CD4-positive, alpha-beta T cell (primary cell): ENCODE results near the gene PHF21B. TPM values are rescaled to one million over a fixed set of nuclear protein-coding genes. Genes with fewer than 3 reads are reported as not detected.
A peak's percentile ranks its signal among the peaks of the same experiment; 100 is the strongest.

ENCODE experiments used
- ATAC-seq: fragments of 200-7000 bp; cut with Tn5 transposase; one replicate; pipeline ENCODE4 v1.10.0; 2022; ENCODE audit warnings: mild to moderate bottlenecking; ENCODE audit not compliant: poor library complexity
- CTCF ChIA-PET: fragments of 350-600 bp; sonication (Branson Sonifier 250); formaldehyde crosslinking; loops from one replicate; lab custom pipeline; 2021; ENCODE audit warnings: antibody characterized with exemption, inconsistent platforms; lab: Charles Lee
- POLR2A ChIA-PET: fragments of 350-600 bp; sonication (Branson Sonifier 250); formaldehyde crosslinking; loops from one replicate; lab custom pipeline; 2021; ENCODE audit warnings: antibody characterized with exemption, inconsistent platforms; lab: Charles Lee
- DNase-seq, 14 experiments: peaks; one replicate each; pipeline ENCODE4 v3.0.0-alpha.2; 2013 to 2020; ENCODE audit warnings: mixed read lengths in 2 of 14
- H3K27ac ChIP-seq, 2 donors: one replicate each; pipeline versions ENCODE4 v1.5.1 to v1.7.0; 2013; ENCODE audit warnings: low read length in 2 of 2, low read depth in 1 of 2, mild to moderate bottlenecking in 1 of 2
- H3K27me3 ChIP-seq, 2 experiments: 1 replicate in 1 of 2; 2 replicates in 1 of 2; pipeline versions ENCODE4 v1.6.1 to v1.7.0; 2013; ENCODE audit warnings: low read length in 2 of 2, control low read depth in 1 of 2, mild to moderate bottlenecking in 1 of 2, moderate library complexity in 1 of 2; ENCODE audit not compliant: insufficient read depth in 2 of 2, control insufficient read depth in 1 of 2
- H3K36me3 ChIP-seq: one replicate; pipeline ENCODE4 v1.6.1; 2013; ENCODE audit warnings: low read length, control low read depth; ENCODE audit not compliant: insufficient read depth
- H3K4me1 ChIP-seq: one replicate; pipeline ENCODE4 v1.6.1; 2013; ENCODE audit warnings: low read length, control low read depth; ENCODE audit not compliant: insufficient read depth
- H3K4me3 ChIP-seq: one replicate; pipeline ENCODE4 v1.5.1; 2013; ENCODE audit warnings: mild to moderate bottlenecking, low read length, moderate library complexity
- H3K9me3 ChIP-seq, 2 experiments: 1 replicate in 1 of 2; 2 replicates in 1 of 2; pipeline versions ENCODE4 v1.6.1 to v1.7.0; 2013; ENCODE audit warnings: low read length in 2 of 2, mild to moderate bottlenecking in 2 of 2, control low read depth in 1 of 2, moderate library complexity in 1 of 2; ENCODE audit not compliant: control insufficient read depth in 1 of 2, insufficient read depth in 1 of 2
- H3K27ac Mint-ChIP-seq: one replicate; pipeline ENCODE4 v1.8.0; 2020; ENCODE audit warnings: mixed read lengths
- H3K27me3 Mint-ChIP-seq: one replicate; pipeline ENCODE4 v1.8.0; 2021; ENCODE audit warnings: mixed read lengths
- H3K36me3 Mint-ChIP-seq: one replicate; pipeline ENCODE4 v1.8.0; 2021; ENCODE audit warnings: low read depth, mixed read lengths
- H3K4me1 Mint-ChIP-seq: one replicate; pipeline ENCODE4 v1.8.0; 2021; ENCODE audit warnings: low read depth, mixed read lengths
- H3K4me3 Mint-ChIP-seq: one replicate; pipeline ENCODE4 v1.8.0; 2020; ENCODE audit warnings: mild to moderate bottlenecking, mixed read lengths
- H3K9me3 Mint-ChIP-seq: one replicate; pipeline ENCODE4 v1.8.0; 2020; ENCODE audit warnings: mixed read lengths
- intact Hi-C, 2 experiments: fragments of 100-400 bp; cut with DNase I in 1 of 2; cut with micrococcal nuclease in 1 of 2; formaldehyde crosslinking; loops; one replicate each; pipeline versions ENCODE4 v1.15.1 to v1.9.0; 2023 to 2025; cut with DNase I, micrococcal nuclease
- total RNA-seq, 174 experiments: library from RNA in 2 of 174; stranded (reverse) in 2 of 174; gene quantifications; one replicate each; pipeline ENCODE4 v1.2.3 and lab custom pipeline; 2021 to 2026
- TF ChIP-seq, protein P1 (sequence below): fragments of 200-600 bp; IDR thresholded peaks from one replicate; pipeline ENCODE4 v1.8.0; 2022; ENCODE audit warnings: antibody characterized with exemption, mild to moderate bottlenecking

The PHF21B gene
- total RNA-seq, 2 experiments from 2014 or later, result not detected

DNA sequence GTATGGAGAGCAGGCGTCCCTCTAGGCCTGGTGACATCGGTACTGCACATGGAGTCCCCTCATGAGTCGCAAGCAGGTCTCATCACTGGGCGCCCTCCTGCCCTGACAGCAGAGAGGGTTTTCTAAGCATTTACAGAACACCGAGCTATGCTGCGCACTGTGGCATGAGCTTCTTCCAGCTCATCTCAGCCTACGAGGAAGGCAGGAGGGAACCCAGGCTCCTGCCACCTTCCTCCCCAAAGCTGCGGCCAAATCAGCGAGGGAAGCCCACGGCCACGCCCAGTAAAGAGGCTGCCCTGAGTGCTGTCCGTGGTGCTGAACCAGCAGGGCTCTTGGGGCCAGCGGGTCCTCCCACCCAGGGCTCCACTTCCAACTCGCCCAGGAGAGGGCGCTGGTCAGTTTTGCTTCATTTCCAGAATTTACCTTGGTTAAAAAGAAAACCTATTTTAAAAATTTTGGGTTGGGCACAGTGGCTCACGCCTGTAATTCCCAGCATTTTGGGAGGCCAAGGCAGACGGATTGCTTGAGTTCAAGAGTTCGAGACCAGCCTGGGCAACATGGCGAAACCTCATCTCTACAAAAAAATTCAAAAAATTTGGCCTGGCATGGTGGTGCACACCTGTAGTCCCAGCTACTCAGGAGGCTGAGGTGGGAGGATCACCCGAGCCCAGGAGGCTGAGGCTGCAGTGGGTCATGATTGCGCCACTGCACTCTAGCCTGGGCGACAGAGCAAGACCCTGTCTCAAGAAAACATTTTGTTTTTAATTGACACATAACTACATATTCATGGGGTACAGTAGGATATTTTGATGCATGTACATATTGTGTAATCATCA, 34.2 kb downstream of the PHF21B start:
- Mint-ChIP-seq H3K27me3 (peaks cover 30% of the 10 kb centered on the region), H3K4me3 (no peak overlapping the region), H3K4me1 (no peaks in the 10 kb centered on the region), H3K27ac (no peak overlapping the region), H3K9me3 (no peaks in the 10 kb centered on the region), H3K36me3 (no peaks in the 10 kb centered on the region)
- Histone ChIP-seq H3K4me1 (no peaks in the 10 kb centered on the region), H3K27me3 (peaks cover 0 to 10% of the 10 kb centered on the region in 2 experiments), H3K36me3 (no peaks in the 10 kb centered on the region), H3K27ac (no peak overlapping the region), H3K4me3 (no peak overlapping the region), H3K9me3 (peaks cover 0 to 23% of the 10 kb centered on the region in 2 experiments)
- ATAC-seq (peak; percentile 60), DNase-seq (peak in 13 of 14 experiments; percentile 11 to 67 (median 26))
- TF ChIP-seq, protein P1, sequence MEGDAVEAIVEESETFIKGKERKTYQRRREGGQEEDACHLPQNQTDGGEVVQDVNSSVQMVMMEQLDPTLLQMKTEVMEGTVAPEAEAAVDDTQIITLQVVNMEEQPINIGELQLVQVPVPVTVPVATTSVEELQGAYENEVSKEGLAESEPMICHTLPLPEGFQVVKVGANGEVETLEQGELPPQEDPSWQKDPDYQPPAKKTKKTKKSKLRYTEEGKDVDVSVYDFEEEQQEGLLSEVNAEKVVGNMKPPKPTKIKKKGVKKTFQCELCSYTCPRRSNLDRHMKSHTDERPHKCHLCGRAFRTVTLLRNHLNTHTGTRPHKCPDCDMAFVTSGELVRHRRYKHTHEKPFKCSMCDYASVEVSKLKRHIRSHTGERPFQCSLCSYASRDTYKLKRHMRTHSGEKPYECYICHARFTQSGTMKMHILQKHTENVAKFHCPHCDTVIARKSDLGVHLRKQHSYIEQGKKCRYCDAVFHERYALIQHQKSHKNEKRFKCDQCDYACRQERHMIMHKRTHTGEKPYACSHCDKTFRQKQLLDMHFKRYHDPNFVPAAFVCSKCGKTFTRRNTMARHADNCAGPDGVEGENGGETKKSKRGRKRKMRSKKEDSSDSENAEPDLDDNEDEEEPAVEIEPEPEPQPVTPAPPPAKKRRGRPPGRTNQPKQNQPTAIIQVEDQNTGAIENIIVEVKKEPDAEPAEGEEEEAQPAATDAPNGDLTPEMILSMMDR, result no peak
- POLR2A ChIA-PET, result no interaction called here
- intact Hi-C loops, result no loop called here
- CTCF ChIA-PET, result no interaction called here

DNA sequence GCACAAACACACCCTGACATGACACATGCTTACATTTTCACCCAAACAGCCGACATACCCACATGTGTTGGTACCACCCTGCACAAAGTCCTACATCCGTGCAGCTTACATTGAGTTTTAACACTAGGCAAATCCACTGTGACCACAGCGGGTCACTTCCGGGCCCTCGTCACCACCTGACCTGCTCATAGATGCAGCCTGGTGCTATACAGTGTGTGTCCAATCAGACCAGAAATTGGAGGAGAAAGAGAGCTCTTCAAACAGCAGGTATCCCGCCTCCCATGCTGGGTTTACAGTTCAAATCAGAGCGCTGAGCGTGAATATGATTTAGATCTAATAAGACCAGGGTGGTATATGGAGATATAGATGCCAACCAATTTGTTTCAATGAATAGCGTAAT, 35.4 kb downstream of the PHF21B start:
- peaks cover 0 to 10% of the 10 kb centered on the region in 2 experiments for H3K27me3 ChIP-seq
- no peaks in the 10 kb centered on the region for H3K36me3 ChIP-seq
- peaks cover 0 to 21% of the 10 kb centered on the region in 2 experiments for H3K9me3 ChIP-seq
- intact Hi-C loops, result no loop called here
- POLR2A ChIA-PET, result no interaction called here
- ATAC-seq (no peak), DNase-seq (no peak)
- TF ChIP-seq, protein P1, result no peak
- no peaks in the 10 kb centered on the region for H3K9me3 Mint-ChIP-seq
- H3K27me3 Mint-ChIP-seq, result peaks cover 27% of the 10 kb centered on the region
- H3K4me3 Mint-ChIP-seq, result no peak overlapping the region
- no peak overlapping the region for H3K27ac ChIP-seq
- no peak overlapping the region for H3K4me3 ChIP-seq
- no peaks in the 10 kb centered on the region for H3K4me1 ChIP-seq
- no peaks in the 10 kb centered on the region for H3K4me1 Mint-ChIP-seq
- H3K27ac Mint-ChIP-seq, result no peak overlapping the region
- CTCF ChIA-PET, result no interaction called here
- H3K36me3 Mint-ChIP-seq, result no peaks in the 10 kb centered on the region

DNA sequence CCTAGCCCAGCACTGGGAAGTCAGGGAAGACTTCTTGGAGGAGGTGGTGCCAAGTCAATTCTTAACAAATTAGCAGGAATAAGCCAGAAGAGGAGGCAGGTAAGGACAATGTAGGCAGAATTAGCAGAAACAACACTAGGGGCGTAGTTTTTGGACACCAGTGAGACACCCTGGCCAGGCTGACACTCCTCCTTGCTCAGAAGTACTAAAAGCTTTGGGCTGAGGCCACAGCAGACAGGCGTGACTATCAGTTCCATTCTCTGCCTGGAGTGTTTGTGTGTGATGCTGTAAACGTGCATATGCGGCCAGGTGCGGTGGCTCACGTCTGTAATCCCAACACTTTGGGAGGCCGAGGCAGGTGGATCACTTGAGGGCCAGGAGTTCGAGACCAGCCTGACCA, 36.0 kb downstream of the PHF21B start:
- Mint-ChIP-seq H3K4me1 (no peaks in the 10 kb centered on the region), H3K27me3 (peaks cover 21% of the 10 kb centered on the region), H3K36me3 (no peaks in the 10 kb centered on the region), H3K4me3 (no peak overlapping the region), H3K27ac (no peak overlapping the region), H3K9me3 (no peaks in the 10 kb centered on the region)
- H3K36me3 ChIP-seq, result no peaks in the 10 kb centered on the region
- ChIA-PET CTCF (no interaction called here), POLR2A (no interaction called here)
- H3K9me3 ChIP-seq, result peaks cover 0 to 15% of the 10 kb centered on the region in 2 experiments
- ATAC-seq (no peak), DNase-seq (no peak)
- intact Hi-C loops, result no loop called here
- no peak overlapping the region for H3K4me3 ChIP-seq
- TF ChIP-seq, protein P1, result no peak
- no peaks in the 10 kb centered on the region for H3K4me1 ChIP-seq
- no peak overlapping the region for H3K27ac ChIP-seq
- peaks cover 0 to 6% of the 10 kb centered on the region in 2 experiments for H3K27me3 ChIP-seq
